ENCODE measurements around the gene CBS.

DNA sequence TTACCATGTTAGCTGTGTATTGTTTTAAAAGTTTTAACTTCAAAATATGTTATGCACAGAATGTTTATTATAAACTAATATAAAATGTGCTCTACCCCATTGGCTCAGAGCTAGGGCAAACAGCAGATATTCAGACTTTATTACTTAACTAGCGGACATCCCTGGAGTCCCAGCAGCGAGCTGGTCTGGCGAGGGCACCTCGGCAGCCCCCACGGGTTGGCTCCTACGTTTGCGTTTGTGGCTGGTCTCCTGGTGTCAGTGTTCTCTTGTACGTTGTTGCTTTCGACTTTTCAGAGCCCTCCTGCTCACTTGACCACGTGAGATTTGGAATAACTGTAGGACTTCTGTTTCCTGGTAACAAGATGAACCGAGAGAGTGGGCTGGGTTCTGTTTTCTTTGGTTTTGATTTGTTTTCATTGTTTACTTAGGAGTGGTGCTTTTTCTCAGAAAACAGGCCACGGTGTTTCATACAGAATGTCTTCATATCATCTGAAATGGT is 44.5 kb downstream of the CBS start:
- TF ChIP-seq CTCF (conservative IDR thresholded peaks at IDR 0.05) (no peak), EZH2 (IDR thresholded peaks at IDR 0.05; ENCODE audit: low read depth) (no peak)

All from PC-9 (cell line).